ENCODE measurements around the gene SLC2A11.

Gene SLC2A11

GRCh38 chr22:23833017-23833751, 24.5 kb upstream of the SLC2A11 start:
- DNase-seq, result no peak

DNA sequence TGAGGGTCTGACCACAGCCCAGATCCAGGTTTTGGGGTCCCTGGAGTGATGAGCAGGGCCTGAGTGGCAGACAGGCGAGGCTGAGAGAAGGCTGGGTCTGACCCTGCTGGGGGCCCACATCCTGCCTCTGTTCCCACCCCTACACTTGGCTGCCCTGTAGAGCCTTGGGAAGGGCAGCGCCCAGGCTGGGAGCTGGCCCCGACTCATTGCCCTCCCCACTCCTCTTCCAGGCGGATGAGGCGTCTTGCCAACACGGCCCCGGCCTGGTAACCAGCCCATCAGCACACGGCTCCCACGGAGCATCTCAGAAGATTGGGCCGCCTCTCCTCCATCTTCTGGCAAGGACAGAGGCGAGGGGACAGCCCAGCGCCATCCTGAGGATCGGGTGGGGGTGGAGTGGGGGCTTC, 23.8 kb upstream of the SLC2A11 start:
- no peak for DNase-seq

DNA sequence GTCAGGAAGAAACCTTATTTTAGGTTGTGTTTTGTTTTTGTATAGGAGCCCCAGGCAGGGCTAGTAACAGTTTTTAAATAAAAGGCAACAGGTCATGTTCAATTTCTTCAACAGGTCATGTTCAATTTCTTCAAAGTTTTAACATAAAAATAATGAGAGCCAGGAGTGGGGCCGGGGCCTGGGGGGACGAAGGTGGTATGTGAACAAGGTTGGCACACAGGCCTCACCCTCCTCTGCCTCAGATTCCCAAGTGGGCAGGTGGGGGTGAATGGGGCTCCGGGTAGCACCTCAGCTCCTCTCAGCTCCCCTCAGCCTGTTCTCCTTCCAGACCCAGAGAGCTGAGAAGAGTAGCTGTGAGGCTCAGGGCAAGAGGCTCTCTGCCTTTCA, 23.3 kb upstream of the SLC2A11 start:
- no peak for DNase-seq

DNA sequence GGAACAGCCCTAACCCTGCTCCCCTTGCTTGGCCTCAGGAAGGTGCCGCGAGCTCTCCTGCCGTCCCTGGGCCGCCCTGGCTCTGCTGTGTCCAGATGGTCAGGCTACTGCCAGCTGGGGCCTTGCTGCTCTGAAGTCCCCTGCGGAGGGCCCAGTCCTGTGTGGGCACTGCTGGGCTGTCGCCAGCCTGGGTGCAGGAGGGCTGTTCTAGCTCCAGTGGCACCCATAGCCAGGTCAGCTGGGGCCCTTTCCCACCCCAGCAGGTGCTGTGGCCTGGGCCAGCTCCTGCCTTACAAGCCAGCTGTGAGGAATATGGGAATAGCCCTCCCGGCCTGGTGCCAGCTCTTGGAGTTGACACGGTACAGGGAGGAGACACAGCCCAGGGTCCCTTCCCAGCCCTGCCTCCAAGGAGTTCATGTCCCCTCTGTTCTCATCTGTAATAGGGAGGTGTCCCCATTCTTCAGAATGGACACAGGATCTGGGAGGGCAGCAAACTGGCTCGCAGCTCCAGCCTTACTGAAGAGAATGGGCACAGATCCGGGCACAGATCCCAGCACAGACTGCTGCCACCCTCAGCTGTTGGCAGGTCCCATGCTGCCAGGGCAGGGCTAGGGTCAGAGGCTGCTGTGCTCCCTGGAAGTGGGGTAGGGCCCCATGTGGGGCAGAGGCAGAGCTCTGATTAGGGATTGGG, 22.7 kb upstream of the SLC2A11 start:
- DNase-seq, result no peak

- no peak for DNase-seq
Measured at GRCh38 chr22:23835484-23836144, 22.1 kb upstream of the SLC2A11 start.

DNA sequence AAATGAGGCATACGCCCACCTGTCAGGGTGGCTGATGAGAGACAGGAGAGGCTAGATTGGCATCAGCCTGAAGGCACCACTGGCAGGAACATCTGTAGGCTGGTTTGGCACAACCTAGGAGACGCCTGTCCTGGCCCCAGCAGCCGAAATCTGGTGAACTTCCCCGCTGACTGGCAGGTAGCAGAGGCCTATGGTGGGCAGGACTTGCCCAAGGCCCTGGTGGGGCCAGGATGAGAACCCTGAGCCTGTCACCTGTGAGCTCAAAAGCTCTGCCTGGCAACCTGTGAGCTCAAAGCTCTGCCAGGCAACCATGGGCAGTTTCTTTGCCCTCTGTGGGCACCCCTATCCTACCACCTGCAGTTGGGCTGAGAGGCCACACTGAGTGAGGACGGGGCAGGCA, 21.4 kb upstream of the SLC2A11 start:
- no peak for DNase-seq

DNA sequence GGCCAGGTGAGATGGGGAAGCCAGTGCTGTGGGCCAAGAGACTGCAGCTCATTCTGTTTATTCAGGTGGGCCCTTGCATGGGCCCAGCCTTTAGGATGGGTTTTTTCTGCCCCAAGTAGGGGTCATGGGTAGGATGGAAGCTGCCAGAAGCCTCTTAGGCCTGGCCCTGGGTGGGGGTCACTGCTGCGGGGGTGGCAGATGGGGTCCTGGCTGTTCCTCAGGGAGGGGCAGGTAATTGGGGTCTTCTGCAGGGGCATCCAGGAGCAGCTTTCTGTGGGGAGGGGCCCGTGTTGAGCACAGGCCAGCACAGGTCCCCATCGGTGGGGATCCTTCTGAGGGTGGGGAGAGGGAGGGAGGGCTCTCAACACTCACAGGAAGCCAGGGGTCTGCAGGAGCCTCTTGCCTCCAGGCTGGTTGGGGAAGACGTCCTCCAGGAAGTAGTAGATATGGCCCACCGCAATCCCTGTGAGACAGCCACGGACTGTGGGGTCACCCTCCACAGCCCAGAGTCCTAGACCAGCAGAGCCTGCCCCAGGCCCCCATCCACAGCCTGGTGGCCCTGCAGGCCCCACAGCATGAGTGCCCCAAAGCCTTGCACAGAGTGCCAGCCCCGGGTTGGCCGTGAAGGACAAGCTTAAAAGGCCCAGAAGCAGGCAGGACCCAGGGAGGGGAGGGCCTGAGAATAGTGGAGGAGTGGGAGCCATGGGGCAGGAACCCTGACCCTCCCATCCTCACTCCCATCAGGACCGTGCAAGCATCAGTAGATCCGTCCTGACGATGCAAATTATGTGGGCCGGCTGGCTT, 20.8 kb upstream of the SLC2A11 start:
- no peak for DNase-seq

DNA sequence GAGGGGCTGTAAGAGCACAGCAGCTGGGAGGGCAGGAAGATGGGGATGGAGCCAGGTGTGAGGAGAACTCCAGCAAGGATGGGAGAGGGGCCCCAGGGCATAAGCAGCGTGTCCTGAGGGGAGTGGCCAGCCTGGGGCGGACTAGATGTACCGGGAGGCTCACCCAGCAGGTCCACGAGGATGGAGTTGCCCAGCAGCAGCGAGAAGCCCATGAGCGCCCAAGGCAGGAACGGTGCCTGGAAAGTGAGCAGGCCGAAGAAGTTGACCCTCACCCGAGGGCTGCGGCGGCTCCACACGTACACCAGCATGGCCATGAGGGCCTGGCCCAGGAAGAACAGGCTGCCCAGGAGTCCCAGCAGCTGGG, 20.2 kb upstream of the SLC2A11 start:
- DNase-seq, result no peak

DNA sequence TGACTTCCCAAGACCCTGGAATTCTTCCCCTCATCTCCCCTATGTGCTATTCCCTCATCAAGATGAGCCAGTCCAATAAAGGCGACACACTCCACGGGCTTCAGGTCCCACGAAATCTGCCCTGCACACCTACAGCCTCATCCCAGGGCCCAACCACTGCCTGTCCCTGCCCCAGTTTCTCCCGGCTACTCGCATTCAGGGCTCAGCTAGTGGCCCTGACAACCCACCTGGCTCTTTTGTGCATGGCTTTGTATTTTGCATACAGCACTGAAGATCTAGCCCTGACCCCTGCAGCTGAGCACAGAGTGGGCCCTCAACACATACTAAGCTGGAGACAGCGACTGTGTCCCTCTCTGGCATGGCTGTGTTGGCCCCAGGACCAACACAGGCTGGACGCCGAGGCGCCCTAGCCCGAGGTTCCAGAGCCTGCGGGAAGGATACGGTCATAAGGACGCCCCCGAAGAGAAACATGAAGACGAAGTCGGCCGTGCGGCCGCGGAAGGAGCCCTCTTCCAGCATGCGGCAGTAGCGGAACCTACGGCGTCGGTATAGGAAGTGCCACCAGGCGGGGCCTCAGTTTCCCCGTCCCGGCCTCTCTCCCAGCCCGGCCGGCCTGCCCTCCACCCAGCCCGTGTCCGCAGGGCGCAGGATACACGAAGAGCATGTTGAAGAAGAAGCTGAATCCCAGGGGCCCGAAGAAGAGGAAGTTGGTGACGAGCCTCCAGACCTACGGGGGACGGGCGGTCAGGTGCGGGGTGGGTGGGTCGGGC, 19.6 kb upstream of the SLC2A11 start:
- DNase-seq, result no peak

DNA sequence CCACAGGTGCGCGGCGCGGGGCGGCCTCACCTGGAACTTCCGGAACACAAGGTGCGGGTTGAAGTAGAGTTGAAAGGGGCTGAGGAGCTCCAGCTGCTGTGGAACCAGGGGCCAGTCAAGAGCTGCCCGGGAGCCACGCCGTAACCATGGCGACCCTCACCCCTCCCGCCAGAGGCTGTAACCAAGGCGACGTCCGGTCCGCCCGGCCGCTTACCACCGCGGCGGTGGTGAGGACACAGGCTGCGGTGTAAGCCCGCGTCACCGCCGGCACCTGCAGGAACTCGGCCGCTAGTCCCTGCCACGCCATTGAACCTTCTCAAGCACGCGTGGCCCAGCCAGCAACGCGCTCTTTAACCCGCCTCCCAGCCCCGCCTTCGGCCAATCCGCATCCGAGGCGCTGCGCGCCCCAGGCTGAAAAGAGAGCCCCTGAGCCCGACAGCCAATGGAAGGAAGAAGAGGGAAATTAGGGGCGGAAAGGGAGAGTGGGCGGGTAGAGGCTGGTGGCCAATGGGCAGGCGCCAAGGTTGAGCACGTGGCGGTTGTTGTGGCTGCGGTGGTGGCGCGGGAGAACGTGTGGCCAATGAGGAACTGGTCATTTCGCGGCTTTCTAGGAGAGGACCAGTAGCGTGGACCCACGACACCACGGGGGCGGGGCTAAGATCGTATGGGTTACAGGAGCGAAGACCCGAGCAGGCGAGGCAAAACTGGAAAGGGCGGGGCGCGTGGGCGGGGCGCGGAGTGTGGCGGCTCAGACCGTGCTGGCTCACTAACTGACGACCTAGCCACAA, 18.8 kb upstream of the SLC2A11 start, which contains the start of gene DERL3:
DERL3 (minus strand) TSS at position 326 of the 788 bp plus-strand sequence; CDS start at position 307, 19 bp downstream.
- DNase-seq, result peak; percentile 98

GRCh38 chr22:23840026-23840425, 17.6 kb upstream of the SLC2A11 start:
- DNase-seq, result no peak

DNA sequence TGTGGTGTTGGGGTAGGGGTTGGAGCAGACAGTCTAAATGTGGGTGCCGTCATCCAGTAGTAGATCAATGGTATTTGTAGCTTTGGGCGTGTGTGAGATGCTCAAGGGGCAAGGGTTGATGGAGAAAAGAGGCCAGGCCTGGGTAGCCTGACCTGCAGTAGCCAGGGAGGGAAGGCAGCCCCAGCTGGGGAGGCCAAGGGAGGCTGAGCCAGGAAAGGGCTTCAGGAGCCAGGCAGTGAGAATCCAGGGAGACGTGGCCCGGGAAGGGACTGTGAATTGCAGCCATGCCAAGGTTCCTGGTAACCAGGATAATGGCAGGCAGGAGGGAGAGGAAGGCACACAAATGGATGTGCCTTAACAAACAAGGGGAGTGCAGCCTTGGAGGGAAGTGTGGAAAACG, 16.4 kb upstream of the SLC2A11 start:
- DNase-seq, result no peak

DNA sequence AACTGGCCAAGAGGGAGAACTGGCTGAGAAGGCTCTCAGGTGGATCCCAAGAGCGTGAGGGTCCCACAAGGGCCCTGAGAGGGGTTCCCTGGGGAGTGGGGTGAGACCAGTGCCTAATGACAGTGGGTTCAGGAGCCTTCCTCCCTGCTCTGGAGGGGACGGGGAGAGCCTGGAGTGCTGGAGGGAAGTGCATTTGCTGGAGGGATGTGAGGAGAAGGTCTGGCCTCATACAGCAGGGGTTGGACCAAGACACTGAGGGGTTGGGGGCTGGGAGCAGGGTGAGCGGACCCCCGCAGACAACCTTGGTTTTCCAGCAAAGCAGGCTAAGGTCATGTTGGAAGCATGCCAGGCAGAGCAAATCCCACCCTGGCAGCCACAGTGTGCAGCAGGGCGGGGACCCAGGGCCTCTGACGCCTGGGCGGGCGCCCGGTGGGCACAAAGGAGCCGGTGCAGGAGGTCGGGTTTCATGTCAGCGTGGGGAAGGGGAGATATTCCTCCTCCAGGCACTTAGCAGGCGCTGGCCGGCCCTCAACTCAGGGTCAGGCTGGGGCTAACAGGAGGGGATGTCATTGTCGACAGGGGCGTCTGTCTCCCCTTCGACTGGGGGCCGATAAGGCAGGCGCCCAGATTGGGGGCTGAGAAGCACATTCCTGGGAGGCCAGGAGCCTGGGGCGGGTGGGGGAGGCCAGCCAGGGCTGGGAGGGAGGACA, 15.8 kb upstream of the SLC2A11 start:
- DNase-seq, result no peak

DNA sequence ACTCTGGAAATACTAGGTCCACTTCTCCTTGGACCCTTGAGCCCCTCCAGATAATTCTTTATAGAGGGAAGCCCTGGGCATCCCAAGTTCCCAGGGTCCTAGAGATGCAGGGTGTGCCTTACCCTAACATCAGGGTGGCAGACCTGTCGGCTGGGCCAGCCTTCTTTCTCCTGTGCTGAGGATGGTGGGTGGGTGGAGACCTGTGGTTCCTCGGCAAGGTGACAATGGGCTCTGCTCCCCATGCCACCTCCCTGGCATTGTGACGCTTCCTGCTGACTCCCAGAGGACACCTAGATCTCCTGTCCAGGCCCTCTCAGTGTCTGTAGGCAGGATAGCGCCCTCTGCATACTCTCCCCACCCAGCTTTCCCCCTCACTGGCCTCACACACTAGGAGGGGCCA, 15.1 kb upstream of the SLC2A11 start:
- DNase-seq, result no peak

- DNase-seq, result no peak
Measured at GRCh38 chr22:23844739-23845202, 12.9 kb upstream of the SLC2A11 start.

DNA sequence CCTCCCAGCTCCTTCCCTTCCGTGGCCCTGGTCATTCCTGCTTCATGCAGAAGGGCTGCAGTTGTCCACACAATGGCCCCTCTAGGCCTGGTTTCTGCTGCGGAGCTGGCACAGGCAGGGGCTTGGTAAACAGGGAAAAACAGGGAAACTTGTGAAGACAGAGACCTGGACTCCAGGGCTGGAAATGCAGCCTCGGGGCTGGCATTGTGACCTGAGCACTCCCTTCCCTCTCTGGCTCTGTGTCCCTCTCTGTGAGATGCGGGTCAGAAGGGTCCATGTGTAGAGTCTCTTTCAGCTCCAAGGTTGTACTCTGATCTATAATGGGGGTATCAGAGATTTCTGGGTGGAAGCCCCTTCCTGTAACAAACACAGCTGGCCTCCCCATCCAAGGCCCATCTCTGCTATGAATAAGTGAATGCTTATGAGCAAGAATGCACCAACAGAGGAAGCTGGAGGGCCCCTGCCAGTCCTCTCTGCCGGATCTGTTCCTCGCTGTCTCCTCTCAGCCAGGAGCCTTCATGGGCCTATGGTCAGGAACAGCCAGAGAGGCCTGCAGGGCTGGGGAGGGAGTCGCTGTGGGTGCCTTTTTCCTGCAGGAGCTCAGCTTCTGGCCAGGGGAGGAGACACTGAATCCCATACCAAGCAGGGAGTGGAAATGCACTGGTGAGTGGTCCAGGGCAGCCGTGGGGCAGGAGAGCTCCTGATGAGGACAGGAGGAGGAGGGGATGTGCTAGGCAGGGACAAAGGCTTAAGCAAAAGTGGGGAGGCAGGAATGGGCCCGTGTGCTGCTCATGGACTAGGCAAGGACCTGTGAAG, 12.2 kb upstream of the SLC2A11 start:
- DNase-seq, result no peak

DNA sequence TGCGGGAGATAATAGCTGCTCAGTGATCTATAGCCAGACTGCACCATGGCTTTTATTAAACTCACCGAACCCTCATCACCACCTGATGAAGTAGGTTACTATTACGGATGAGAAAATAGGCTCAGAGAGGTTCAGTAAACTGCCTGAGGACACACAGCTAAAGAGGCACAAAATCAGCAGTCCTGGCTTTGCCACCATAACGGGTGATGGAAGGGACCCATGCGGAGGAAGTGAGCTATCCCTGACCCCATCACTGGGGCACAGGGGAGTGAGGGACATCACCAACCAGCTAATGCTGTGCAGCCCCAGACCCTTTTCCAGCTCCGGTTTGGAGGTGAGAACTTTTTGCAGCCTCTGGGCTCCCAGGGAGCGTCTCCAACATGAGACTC, 11.6 kb upstream of the SLC2A11 start:
- no peak for DNase-seq

GRCh38 chr22:23847310-23847920, 10.3 kb upstream of the SLC2A11 start:
- DNase-seq, result no peak
